ENCODE data around the gene ARMC5.

- TF ChIP-seq PATZ1 (CRISPR knock-in tag; IDR thresholded peaks at IDR 0.05; ENCODE audit: borderline replicate concordance) (no peak), PPARA (CRISPR knock-in tag; IDR thresholded peaks at IDR 0.05; ENCODE audit: borderline replicate concordance) (no peak), ZNF70 (CRISPR knock-in tag; IDR thresholded peaks at IDR 0.05) (no peak), RARB (CRISPR knock-in tag; IDR thresholded peaks at IDR 0.05) (no peak), ZFP3 (CRISPR knock-in tag; IDR thresholded peaks at IDR 0.05) (no peak), ARNTL (CRISPR knock-in tag; IDR thresholded peaks at IDR 0.05; ENCODE audit: borderline replicate concordance, low read depth) (no peak), ZFP30 (CRISPR knock-in tag; IDR thresholded peaks at IDR 0.05) (no peak), TSHZ2 (CRISPR knock-in tag; IDR thresholded peaks at IDR 0.05) (no peak), CREB5 (CRISPR knock-in tag; IDR thresholded peaks at IDR 0.05; ENCODE audit: low read depth) (no peak), ZNF8 (CRISPR knock-in tag; IDR thresholded peaks at IDR 0.05) (no peak)
Observed at GRCh38 chr16:31452631-31453106, 6.6 kb upstream of the ARMC5 start.
